ENCODE data around the gene ARSB.
"Not testable (repeated sequence)": the region's sequence is repeated elsewhere in the genome, so short reads cannot be mapped to it uniquely, and the experiment has no call there.

ARSB gene

GRCh38 chr5:78896132-78896531, 89.0 kb downstream of the ARSB start:
- no peak for DNase-seq (ENCODE audit: low spot score)

GRCh38 chr5:78895616-78896015, 89.5 kb downstream of the ARSB start:
- no peak for DNase-seq (ENCODE audit: low spot score)

DNA sequence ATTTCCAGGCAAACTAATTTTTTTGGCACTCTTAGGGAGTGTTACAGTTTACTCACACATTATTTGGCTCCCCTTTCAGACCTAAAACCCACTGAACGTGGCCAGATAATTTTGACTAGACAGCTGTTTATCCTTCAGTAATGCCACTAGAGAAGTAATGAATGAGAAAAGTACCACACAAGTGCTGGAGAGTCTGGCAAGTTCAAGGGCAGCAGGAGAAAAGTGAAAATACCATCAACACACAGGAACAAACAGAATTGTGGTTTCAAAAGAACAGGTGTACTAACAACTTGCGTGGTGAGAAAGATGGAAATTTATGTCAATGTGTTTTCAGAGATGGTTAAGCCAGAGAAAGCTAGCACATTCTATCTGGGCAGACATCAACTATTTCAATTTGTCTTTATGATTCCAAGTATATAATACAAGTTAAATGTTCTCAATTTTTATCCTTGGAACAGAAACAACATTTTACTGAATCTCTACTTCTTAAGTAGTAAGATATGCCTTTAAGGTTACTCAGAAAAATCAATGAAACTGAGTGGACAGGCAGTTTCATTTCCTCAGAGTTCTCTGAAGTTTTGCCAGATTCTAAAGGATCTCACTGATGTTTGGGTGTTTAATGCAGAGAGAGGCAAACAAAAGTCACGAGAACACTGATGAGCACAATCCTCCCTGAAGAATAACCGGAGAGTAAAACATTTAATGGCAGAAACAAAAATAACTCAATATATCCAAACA, 91.0 kb downstream of the ARSB start:
- DNase-seq (ENCODE audit: low spot score), result no peak

- no peak for DNase-seq (ENCODE audit: low spot score)
These were observed 94.3 kb downstream of the ARSB start for GRCh38 chr5:78890667-78891379.

- DNase-seq (ENCODE audit: low spot score), result no peak
These were observed 95.6 kb downstream of the ARSB start for GRCh38 chr5:78889369-78890140.

DNA sequence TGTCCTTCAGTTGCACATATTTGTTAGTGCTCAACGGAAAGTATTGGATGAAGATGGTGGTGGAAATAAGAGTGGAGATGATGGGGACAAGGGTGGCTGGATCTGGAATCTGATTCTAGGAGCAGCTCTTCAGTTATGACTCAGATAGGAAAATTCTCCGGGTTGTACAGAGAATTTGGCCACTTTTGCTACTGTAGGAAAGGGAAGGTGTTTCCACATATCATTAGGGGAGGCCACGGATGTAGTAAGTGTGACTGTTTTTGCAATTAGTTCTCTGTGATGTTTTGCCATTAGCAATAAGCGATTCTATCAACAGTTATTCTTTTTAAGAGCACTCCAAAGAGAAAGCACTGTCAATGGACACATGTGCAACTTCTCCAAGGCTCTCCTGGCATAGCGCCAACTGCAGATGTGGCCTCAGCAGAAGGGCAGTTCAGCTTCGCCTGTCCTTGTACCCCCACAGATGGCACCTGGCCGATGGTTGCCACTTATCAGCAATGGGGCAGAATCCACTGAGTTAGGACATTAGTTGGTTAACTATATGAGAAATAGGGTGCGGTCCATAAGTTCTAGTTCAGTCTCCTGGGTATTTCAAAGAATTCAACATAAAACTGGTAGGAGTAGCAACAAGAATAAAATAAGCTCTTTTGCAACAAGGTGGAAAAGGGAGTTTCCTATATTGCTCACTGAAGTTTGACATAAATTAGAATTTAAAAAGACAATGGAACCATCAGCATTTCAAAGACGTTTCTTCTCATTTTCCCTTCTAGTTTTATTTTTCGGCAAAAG, 96.3 kb downstream of the ARSB start:
- no peak for DNase-seq (ENCODE audit: low spot score)

DNA sequence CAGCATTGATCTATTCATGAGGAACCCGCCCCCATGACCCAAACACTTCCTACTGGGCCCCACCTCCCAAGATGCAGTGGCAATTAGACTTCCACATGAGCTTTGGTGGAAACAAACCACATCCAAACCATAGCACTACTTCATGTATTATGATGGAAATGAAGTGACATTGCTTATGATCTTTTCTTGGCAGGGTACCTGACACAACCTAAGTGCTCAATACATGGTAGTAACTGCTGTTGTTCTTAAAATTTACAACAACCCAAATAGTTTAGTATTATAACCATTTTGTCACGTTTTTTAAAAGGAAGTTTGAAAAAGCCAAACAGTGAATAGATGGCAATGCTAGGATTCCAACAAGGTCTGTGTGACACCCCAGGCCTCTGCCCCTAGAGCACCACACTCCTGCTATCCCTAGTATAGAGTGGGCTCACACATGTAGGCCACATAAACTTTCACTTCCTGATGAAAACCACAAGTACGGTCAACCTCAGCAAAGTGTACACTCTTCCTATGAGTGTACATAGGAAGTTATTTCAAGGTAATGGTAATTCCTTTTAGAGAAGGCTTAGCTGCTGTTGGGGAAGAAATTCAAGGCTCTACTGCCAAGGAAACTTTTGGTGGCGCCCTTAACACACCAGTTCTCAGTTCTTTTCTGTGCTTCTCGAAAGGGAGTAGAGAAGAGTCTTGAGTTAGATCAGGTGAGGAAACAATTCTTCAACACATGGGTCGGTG, 97.6 kb downstream of the ARSB start:
- no peak for DNase-seq (ENCODE audit: low spot score)

- DNase-seq (ENCODE audit: low spot score), result no peak
These were observed 98.5 kb downstream of the ARSB start for GRCh38 chr5:78886341-78887230.

GRCh38 chr5:78881884-78882283, 103.2 kb downstream of the ARSB start:
- no peak for DNase-seq (ENCODE audit: low spot score)

GRCh38 chr5:78879516-78879915, 105.6 kb downstream of the ARSB start:
- DNase-seq (ENCODE audit: low spot score), result no peak

DNA sequence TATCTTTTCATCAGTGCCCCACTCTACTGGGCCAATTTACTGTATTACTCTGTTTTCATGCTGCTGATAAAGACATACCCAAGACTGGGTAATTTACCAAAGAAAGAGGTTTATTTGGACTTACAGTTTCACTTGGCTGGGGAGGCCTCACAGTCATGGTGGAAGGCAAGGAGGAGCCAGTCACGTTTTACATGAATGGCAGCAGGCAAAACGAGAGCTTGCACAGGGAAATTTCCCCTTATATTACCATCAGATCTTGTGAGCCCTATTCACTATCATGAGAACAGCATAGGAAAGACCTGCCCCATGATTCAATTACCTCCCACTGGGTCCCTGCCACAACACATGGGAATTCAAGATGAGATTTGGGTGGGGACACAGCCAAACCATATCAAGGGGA, 119.0 kb downstream of the ARSB start:
- not testable (repeated sequence) for DNase-seq (ENCODE audit: low spot score)

DNA sequence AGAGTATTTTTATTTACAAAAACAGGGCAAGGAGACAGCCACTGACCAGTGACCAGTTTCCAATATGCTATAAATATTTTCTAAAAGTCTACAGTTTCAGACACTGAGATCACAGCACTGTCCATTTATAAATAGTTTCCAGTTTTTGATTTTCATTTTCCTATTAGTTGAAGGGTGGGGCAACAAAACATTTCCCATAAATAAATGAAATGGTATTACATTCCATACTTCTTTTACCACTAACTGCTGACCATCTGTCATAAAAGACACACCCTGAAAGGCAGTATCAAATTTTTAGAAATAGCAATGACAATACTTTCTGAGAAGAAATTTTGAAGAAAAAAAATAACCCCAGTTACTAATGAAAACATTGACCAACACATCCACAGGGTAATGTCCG, 126.7 kb downstream of the ARSB start:
- DNase-seq (ENCODE audit: low spot score), result no peak

DNA sequence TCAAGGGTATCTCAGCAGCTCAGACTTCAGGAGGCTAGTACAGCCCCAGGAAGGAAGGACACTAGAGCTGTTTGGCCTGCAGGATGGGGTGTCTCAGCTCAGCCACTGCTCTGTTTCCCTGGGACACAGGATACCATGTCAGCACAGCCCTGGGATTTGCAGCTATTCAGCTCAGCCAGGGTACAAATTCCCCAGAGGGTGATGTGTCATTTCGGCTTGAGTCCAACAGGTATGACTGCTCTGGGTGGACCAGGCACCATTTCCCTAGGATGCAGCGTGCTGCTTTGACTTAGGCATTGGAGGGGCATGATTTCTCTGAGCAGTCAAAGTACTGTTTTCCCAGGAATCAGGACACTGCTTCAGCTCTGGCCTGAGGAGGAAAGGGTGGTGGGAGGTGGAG, 130.1 kb downstream of the ARSB start:
- no peak for DNase-seq (ENCODE audit: low spot score)

DNA sequence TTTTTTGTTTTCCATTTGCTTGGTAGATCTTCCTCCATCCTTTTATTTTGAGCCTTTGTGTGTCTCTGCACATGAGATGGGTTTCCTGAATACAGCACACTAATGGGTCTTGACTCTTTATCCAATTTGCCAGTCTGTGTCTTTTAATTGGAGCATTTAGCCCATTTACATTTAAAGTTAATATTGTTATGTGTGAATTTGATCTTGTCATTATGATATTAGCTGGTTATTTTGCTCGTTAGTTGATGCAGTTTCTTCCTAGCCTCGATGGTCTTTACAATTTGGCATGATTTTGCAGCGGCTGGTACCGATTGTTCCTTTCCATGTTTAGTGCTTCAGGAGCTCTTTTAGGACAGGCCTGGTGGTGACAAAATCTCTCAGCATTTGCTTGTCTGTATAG, 133.2 kb downstream of the ARSB start:
- not testable (repeated sequence) for DNase-seq (ENCODE audit: low spot score)

- DNase-seq (ENCODE audit: low spot score), result no peak
These were observed 139.6 kb downstream of the ARSB start for GRCh38 chr5:78845470-78845869.

GRCh38 chr5:78843436-78843835, 141.7 kb downstream of the ARSB start:
- DNase-seq (ENCODE audit: low spot score), result no peak

- DNase-seq (ENCODE audit: low spot score), result no peak
These were observed 143.3 kb downstream of the ARSB start for GRCh38 chr5:78841767-78842166.

- no peak for DNase-seq (ENCODE audit: low spot score)
These were observed 146.4 kb downstream of the ARSB start for GRCh38 chr5:78838753-78839152.

GRCh38 chr5:78837836-78838235, 147.3 kb downstream of the ARSB start:
- DNase-seq (ENCODE audit: low spot score), result no peak

GRCh38 chr5:78835176-78835575, 149.9 kb downstream of the ARSB start:
- no peak for DNase-seq (ENCODE audit: low spot score)

All from iPS-NIHi11 (cell line).